K562 (cell line): Measurements from ENCODE around the gene POGLUT2. TPM values are rescaled to one million over a fixed set of nuclear protein-coding genes. Genes with fewer than 3 reads are reported as not detected.
A peak's percentile ranks its signal among the peaks of the same experiment; 100 is the strongest.

Experiments used
- BHLHE40 ChIP-seq: IDR thresholded peaks from 2 replicates; pipeline ENCODE4 v1.6.1; 2011; ENCODE audit warnings: low read length, improper control_type of control experiment
- CC2D1A ChIP-seq: fragments of 450-650 bp; IDR thresholded peaks from 2 replicates; pipeline ENCODE4 v1.6.1; 2017; ENCODE audit warnings: mild to moderate bottlenecking
- EHMT2 ChIP-seq: fragments of 450-650 bp; IDR thresholded peaks from 2 replicates; pipeline ENCODE4 v1.6.1; 2018; ENCODE audit warnings: antibody characterized with exemption
- FOSL1 ChIP-seq: fragments of 200-800 bp; sonication (Bioruptor generic); conservative IDR thresholded peaks from 2 replicates; pipeline ENCODE4 v1.6.1; 2016; ENCODE audit warnings: missing genetic modification characterization, missing compliant biosample characterization
- KLF16 ChIP-seq: IDR thresholded peaks from 2 replicates; pipeline ENCODE4 v1.6.1; 2016; ENCODE audit warnings: antibody characterized with exemption
- KLF6 ChIP-seq: fragments of 250-450 bp; sonication (Bioruptor Pico); IDR thresholded peaks from 2 replicates; pipeline ENCODE4 v1.4.0; 2020; ENCODE audit warnings: mild to moderate bottlenecking, moderate library complexity, borderline replicate concordance
- NR1H2 ChIP-seq: sonication (generic); formaldehyde crosslinking; IDR thresholded peaks from 2 replicates; pipeline ENCODE4 v1.4.0; 2020; ENCODE audit warnings: mild to moderate bottlenecking, missing genetic modification reagents
- SIRT6 ChIP-seq: IDR thresholded peaks from one replicate; pipeline ENCODE4 v1.6.1; 2012; ENCODE audit warnings: low read depth, mild to moderate bottlenecking, control low read depth, inconsistent platforms, low read length, moderate library complexity
- TBL1XR1 ChIP-seq, 2 experiments: IDR thresholded peaks; 2 replicates each; pipeline ENCODE4 v1.6.1; 2012; ENCODE audit warnings: improper control_type of control experiment in 2 of 2, low read length in 2 of 2, mild to moderate bottlenecking in 1 of 2
- ZBTB1 ChIP-seq: sonication (generic); formaldehyde crosslinking; IDR thresholded peaks from 2 replicates; pipeline ENCODE4 v1.8.1; 2023; ENCODE audit warnings: missing genetic modification reagents, low read depth, mild to moderate bottlenecking, borderline replicate concordance
- ZNF140 ChIP-seq: fragments of 250-450 bp; sonication (Bioruptor Pico); IDR thresholded peaks from 2 replicates; pipeline ENCODE4 v1.8.0; 2021; ENCODE audit warnings: moderate library complexity, mild to moderate bottlenecking, inconsistent platforms
- ZNF212 ChIP-seq: fragments of 450-650 bp; formaldehyde crosslinking; IDR thresholded peaks from 2 replicates; pipeline ENCODE4 v1.4.0; 2020; ENCODE audit warnings: mild to moderate bottlenecking
- polyA plus RNA-seq, 8 experiments: library from polyadenylated mRNA; depleted of rRNA in 4 of 8; stranded (reverse) in 5 of 8; unstranded in 3 of 8; fragments of >200 nt; fragmentation: Nextera tagmentation in 2 of 8; fragmentation: Illumina TruSeq in 1 of 8; extraction: Ambion mirVana in 2 of 8; extraction: Trizol in 1 of 8; gene quantifications; 2 replicates each; pipeline versions ENCODE4 v1.2.1 to v1.2.3, GENCODE V29; 2011 to 2014; ENCODE audit warnings: inconsistent platforms in 1 of 8, missing spikeins in 1 of 8
- total RNA-seq, 7 experiments: library from RNA; depleted of rRNA in 6 of 7; stranded (reverse); fragments of >200 nt in 6 of 7; fragmentation: Illumina TruSeq in 2 of 7; extraction: Trizol in 2 of 7; gene quantifications; 2 replicates each; pipeline versions ENCODE4 v1.2.1 to v1.2.3, GENCODE V29; 2011 to 2021; ENCODE audit warnings: low replicate concordance in 1 of 7
- TF ChIP-seq, protein P1 (sequence below): fragments of 250-450 bp; sonication (Bioruptor Pico); IDR thresholded peaks from 2 replicates; pipeline ENCODE4 v1.8.0; 2021; ENCODE audit warnings: borderline replicate concordance, mild to moderate bottlenecking, moderate library complexity; ENCODE audit not compliant: poor library complexity, severe bottlenecking
- TF ChIP-seq, protein P2 (sequence below): fragments of 450-650 bp; IDR thresholded peaks from 2 replicates; pipeline ENCODE4 v1.6.1; 2017; ENCODE audit warnings: antibody characterized with exemption, mild to moderate bottlenecking
- TF ChIP-seq, protein P3 (sequence below): fragments of 250-450 bp; sonication (Bioruptor Pico); IDR thresholded peaks from 2 replicates; pipeline ENCODE4 v1.8.0; 2021; ENCODE audit warnings: mild to moderate bottlenecking, moderate library complexity
- TF ChIP-seq, protein P4 (sequence below), 2 experiments: fragments of 450-650 bp; IDR thresholded peaks; 2 replicates each; pipeline ENCODE4 v1.6.1; 2018; ENCODE audit warnings: mild to moderate bottlenecking in 2 of 2, low read depth in 1 of 2; ENCODE audit not compliant: partially characterized antibody in 2 of 2

POGLUT2 gene
- total and polyA plus RNA-seq, 9 of the 15 experiments (the other 6 are each of a cell fraction or from before 2014, with no cell fraction given) = 3.8 to 11.8 (median 10.8) TPM

DNA sequence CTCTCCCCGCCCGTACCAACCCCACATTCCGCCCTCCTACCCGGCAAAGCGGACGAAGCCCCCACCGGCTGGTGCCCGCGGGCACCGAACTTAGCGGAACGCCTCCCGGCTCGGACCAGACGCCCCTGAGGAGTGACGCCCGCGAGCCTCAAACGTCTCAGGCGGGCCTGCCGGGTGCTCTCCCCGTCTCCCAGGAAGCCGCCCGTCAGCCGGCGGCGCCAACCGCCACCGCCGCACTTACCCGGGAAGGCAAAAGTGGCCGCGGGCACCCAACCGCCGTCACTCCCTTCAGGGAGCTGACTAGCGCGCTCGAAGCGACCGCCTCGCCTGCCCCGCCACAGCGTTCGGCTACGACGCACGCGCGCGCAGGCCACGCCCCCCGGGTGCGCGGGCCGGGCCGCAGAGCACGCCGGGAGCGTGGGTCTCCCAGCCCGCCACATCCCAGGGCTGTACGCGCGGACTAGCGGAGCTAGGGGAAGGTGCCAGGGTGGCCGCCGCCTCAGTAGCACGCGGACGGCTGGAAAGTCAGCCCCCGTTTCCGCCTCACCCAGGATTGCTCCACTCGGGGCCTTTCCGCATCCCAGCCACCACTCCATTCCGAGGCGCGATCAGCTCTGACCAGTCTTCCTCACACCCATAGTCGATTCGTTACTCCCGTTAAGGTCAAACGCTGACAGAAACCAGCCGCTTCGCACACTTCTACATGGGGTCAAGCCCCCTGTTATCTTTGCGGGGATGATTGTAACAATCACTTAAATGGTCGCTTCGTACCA is 25.1 kb downstream of the POGLUT2 start, which contains the start of gene TEX30 (continued):
- TF ChIP-seq KLF6 (no peak), SIRT6 (no peak), ZNF212 (CRISPR knock-in tag) (no peak), EHMT2 (no peak), ZBTB1 (0 out of 2 replicates have a peak, but pooled peaks have one; percentile 63), CC2D1A (no peak), BHLHE40 (no peak), ZNF140 (CRISPR knock-in tag) (no peak), FOSL1 (tag) (no peak), KLF16 (no peak), NR1H2 (CRISPR knock-in tag) (no peak), TBL1XR1 (IDR thresholded peaks at IDR 0.05; ENCODE audit: low read length in 2 of 2) (no peak)
- TF ChIP-seq, protein P1, sequence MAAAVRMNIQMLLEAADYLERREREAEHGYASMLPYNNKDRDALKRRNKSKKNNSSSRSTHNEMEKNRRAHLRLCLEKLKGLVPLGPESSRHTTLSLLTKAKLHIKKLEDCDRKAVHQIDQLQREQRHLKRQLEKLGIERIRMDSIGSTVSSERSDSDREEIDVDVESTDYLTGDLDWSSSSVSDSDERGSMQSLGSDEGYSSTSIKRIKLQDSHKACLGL = no peak
- TF ChIP-seq, protein P2, sequence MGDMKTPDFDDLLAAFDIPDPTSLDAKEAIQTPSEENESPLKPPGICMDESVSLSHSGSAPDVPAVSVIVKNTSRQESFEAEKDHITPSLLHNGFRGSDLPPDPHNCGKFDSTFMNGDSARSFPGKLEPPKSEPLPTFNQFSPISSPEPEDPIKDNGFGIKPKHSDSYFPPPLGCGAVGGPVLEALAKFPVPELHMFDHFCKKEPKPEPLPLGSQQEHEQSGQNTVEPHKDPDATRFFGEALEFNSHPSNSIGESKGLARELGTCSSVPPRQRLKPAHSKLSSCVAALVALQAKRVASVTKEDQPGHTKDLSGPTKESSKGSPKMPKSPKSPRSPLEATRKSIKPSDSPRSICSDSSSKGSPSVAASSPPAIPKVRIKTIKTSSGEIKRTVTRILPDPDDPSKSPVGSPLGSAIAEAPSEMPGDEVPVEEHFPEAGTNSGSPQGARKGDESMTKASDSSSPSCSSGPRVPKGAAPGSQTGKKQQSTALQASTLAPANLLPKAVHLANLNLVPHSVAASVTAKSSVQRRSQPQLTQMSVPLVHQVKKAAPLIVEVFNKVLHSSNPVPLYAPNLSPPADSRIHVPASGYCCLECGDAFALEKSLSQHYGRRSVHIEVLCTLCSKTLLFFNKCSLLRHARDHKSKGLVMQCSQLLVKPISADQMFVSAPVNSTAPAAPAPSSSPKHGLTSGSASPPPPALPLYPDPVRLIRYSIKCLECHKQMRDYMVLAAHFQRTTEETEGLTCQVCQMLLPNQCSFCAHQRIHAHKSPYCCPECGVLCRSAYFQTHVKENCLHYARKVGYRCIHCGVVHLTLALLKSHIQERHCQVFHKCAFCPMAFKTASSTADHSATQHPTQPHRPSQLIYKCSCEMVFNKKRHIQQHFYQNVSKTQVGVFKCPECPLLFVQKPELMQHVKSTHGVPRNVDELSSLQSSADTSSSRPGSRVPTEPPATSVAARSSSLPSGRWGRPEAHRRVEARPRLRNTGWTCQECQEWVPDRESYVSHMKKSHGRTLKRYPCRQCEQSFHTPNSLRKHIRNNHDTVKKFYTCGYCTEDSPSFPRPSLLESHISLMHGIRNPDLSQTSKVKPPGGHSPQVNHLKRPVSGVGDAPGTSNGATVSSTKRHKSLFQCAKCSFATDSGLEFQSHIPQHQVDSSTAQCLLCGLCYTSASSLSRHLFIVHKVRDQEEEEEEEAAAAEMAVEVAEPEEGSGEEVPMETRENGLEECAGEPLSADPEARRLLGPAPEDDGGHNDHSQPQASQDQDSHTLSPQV = peak; percentile 96
- TF ChIP-seq, protein P3, sequence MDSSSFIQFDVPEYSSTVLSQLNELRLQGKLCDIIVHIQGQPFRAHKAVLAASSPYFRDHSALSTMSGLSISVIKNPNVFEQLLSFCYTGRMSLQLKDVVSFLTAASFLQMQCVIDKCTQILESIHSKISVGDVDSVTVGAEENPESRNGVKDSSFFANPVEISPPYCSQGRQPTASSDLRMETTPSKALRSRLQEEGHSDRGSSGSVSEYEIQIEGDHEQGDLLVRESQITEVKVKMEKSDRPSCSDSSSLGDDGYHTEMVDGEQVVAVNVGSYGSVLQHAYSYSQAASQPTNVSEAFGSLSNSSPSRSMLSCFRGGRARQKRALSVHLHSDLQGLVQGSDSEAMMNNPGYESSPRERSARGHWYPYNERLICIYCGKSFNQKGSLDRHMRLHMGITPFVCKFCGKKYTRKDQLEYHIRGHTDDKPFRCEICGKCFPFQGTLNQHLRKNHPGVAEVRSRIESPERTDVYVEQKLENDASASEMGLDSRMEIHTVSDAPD (CRISPR knock-in tag) = no peak
- TF ChIP-seq, protein P4, sequence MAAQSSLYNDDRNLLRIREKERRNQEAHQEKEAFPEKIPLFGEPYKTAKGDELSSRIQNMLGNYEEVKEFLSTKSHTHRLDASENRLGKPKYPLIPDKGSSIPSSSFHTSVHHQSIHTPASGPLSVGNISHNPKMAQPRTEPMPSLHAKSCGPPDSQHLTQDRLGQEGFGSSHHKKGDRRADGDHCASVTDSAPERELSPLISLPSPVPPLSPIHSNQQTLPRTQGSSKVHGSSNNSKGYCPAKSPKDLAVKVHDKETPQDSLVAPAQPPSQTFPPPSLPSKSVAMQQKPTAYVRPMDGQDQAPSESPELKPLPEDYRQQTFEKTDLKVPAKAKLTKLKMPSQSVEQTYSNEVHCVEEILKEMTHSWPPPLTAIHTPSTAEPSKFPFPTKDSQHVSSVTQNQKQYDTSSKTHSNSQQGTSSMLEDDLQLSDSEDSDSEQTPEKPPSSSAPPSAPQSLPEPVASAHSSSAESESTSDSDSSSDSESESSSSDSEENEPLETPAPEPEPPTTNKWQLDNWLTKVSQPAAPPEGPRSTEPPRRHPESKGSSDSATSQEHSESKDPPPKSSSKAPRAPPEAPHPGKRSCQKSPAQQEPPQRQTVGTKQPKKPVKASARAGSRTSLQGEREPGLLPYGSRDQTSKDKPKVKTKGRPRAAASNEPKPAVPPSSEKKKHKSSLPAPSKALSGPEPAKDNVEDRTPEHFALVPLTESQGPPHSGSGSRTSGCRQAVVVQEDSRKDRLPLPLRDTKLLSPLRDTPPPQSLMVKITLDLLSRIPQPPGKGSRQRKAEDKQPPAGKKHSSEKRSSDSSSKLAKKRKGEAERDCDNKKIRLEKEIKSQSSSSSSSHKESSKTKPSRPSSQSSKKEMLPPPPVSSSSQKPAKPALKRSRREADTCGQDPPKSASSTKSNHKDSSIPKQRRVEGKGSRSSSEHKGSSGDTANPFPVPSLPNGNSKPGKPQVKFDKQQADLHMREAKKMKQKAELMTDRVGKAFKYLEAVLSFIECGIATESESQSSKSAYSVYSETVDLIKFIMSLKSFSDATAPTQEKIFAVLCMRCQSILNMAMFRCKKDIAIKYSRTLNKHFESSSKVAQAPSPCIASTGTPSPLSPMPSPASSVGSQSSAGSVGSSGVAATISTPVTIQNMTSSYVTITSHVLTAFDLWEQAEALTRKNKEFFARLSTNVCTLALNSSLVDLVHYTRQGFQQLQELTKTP (IDR thresholded peaks at IDR 0.05; ENCODE audit: low read depth in 1 of 2, partially characterized antibody in 2 of 2) = no peak
